Astrocyte of the spinal cord (primary cell): ENCODE data around the gene PGAP6.
A peak's percentile ranks its signal among the peaks of the same experiment; 100 is the strongest.
"Not testable (repeated sequence)": the region's sequence is repeated elsewhere in the genome, so short reads cannot be mapped to it uniquely, and the experiment has no call there.

Experiments used
- DNase-seq: peaks from one replicate; pipeline ENCODE4 v3.0.0; 2011; ENCODE audit warnings: low read depth, low spot score
- H3K4me3 ChIP-seq: 2 replicates; pipeline ENCODE4 v1.5.1; 2011; ENCODE audit warnings: low read depth, mild to moderate bottlenecking, low read length, moderate library complexity
- in situ Hi-C: cut with HindIII; loops from 2 replicates; pipeline ENCODE4 v1.10.0; 2017; ENCODE audit warnings: low sequenced_read_pairs
- TF ChIP-seq, protein P1 (sequence below): IDR thresholded peaks from 2 replicates; pipeline ENCODE4 v1.5.1; 2012; ENCODE audit warnings: low read depth, mild to moderate bottlenecking, low read length, inconsistent platforms

The PGAP6 gene

GRCh38 chr16:336269-336668, 45.5 kb downstream of the PGAP6 start:
- no peak overlapping the region for H3K4me3 ChIP-seq
- in situ Hi-C loops: no loop called here
- no peak for DNase-seq
- TF ChIP-seq, protein P1, sequence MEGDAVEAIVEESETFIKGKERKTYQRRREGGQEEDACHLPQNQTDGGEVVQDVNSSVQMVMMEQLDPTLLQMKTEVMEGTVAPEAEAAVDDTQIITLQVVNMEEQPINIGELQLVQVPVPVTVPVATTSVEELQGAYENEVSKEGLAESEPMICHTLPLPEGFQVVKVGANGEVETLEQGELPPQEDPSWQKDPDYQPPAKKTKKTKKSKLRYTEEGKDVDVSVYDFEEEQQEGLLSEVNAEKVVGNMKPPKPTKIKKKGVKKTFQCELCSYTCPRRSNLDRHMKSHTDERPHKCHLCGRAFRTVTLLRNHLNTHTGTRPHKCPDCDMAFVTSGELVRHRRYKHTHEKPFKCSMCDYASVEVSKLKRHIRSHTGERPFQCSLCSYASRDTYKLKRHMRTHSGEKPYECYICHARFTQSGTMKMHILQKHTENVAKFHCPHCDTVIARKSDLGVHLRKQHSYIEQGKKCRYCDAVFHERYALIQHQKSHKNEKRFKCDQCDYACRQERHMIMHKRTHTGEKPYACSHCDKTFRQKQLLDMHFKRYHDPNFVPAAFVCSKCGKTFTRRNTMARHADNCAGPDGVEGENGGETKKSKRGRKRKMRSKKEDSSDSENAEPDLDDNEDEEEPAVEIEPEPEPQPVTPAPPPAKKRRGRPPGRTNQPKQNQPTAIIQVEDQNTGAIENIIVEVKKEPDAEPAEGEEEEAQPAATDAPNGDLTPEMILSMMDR: no peak

DNA sequence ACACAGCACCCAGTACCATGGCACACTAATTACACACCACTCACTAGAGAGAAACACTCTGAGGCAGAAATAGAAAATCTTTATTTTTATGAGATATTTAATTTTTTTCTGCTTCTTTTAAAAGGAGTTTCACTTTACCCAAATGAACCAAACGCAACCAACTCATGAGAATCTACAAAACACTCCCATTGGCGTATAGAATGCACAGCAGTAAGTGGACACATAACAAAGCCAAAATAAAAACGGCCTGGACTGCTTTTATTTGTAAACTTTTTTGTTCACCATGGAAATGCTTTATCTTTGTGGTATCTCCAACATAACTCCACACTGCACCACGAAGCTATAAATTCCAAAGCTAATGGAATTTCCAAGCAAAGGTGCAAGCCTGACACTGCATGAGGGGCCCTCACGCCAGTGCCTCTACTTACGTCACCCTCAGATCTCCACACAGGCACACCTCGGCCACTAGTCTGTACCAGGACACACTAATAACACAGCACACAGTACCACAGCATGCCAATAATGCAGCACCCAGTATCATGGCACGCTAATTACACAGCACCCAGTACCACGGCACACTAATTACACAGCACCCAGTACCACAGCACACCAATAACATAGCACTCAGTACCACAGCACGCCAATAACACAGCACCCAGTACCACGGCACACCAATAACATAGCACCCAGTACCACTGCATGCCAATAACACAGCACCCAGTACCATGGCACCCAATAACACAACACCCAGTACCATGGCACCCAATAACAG, 46.7 kb downstream of the PGAP6 start:
- H3K4me3 ChIP-seq, DNase-seq, in situ Hi-C loops: not testable (repeated sequence)

GRCh38 chr16:334164-334832, 47.5 kb downstream of the PGAP6 start:
- H3K4me3 ChIP-seq, DNase-seq, in situ Hi-C loops: not testable (repeated sequence)

GRCh38 chr16:333406-334094, 48.2 kb downstream of the PGAP6 start:
- no peak overlapping the region for H3K4me3 ChIP-seq
- DNase-seq: no peak
- TF ChIP-seq, protein P1: no peak
- in situ Hi-C loops: no loop called here

GRCh38 chr16:331181-331814, 50.5 kb downstream of the PGAP6 start:
- peak; percentile 18 for DNase-seq
- H3K4me3 ChIP-seq: not testable (repeated sequence)

DNA sequence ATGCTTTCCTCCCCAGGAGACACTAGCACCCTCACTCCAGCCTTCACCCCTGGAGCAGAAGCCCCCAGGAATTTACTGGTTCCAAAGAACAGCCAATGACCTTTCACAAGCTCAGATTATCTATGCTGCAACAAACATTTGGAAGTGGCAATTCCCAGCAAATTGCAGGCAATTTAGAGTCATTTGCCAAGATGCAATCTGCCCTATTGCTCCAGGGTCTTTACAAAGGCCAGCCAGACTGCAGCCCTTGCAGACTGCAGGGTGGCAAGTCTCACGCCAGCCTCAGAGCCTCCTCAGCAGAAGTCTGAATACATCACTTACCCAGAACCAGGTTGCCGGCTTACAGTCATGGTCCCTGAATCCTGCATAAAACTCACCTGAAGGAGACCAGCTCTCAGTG, 51.0 kb downstream of the PGAP6 start:
- H3K4me3 ChIP-seq: no peak overlapping the region
- TF ChIP-seq, protein P1: no peak
- in situ Hi-C loops: no loop called here
- DNase-seq: no peak

More at GRCh38 chr16:331181-331814, 50.5 kb downstream of the PGAP6 start:
- in situ Hi-C loops: not testable (repeated sequence)

DNA sequence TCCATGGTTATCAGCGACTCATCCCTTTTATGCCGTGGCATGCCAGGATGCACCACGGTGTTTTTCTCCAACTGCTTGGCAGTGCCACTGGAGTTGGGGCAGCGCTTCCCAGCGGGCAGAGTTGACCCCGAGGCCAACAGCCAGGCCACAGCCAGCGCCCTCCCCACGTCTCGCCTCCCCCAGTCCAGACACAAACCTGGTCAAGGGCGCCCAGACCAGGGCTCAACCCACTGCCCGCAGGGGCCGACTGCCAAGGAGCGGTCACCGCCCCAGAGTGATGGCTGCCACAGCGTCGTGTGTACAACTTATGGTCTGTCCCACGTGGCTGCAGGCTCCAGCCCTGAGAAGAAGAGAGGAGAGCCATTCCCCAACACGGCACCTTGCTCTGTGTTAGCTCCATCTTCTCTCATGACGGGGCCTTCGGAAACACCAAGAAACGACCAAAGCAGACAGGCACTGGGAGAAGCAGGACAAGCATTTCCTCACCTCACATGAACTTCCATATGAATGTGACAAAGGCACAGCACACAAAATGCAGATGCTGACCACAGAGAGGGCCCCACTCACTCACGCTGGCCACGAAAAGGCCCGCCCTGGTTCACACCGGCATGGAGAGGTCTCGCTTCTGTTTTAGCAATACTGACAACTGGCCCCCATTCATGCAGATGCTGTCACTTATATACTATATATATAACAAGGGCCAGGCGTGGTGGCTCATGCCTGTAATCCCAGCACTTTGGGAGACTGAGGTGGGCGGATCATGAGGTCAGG, 56.2 kb downstream of the PGAP6 start:
- TF ChIP-seq, protein P1: no peak
- DNase-seq: no peak
- in situ Hi-C loops: no loop called here
- no peak overlapping the region for H3K4me3 ChIP-seq
